NCI-H146 treated with DMSO at 0.1 percent for 48 hours (cell line): Measurements from ENCODE around the gene INTS7.

Source experiments
- DNase-seq: peaks from one replicate; lab custom pipeline; 2025; ENCODE audit not compliant: unreplicated experiment; lab: John Stamatoyannopoulos, UW

INTS7 gene

DNA sequence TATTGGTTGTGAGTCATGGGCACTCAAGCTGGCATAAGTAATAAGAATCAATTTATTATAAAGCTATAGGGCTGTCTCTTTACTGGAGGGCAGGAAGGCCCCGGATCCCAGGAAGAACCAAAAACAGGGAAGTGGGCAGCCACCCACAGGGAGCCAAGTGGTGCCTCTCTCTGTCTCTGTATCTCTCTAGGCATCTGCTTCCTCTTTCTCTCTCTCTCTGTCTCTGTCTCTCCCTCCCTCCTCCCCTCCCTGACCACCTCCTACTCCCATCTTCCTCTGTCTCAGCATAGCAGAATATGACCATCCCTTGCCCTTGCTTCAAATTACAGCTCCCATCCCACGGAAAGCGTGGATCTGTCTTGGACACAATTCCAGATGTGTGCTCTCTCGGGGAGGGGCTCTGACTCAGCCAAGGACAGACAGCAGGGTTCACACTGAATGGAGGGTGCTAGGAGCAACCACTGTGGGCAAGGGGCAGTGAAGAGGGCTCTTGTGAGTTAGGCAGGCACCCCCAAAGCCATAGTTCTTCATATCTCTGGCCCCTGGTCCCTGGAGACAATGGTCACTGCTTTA is 124.4 kb downstream of the INTS7 start:
- DNase-seq, result no peak

DNA sequence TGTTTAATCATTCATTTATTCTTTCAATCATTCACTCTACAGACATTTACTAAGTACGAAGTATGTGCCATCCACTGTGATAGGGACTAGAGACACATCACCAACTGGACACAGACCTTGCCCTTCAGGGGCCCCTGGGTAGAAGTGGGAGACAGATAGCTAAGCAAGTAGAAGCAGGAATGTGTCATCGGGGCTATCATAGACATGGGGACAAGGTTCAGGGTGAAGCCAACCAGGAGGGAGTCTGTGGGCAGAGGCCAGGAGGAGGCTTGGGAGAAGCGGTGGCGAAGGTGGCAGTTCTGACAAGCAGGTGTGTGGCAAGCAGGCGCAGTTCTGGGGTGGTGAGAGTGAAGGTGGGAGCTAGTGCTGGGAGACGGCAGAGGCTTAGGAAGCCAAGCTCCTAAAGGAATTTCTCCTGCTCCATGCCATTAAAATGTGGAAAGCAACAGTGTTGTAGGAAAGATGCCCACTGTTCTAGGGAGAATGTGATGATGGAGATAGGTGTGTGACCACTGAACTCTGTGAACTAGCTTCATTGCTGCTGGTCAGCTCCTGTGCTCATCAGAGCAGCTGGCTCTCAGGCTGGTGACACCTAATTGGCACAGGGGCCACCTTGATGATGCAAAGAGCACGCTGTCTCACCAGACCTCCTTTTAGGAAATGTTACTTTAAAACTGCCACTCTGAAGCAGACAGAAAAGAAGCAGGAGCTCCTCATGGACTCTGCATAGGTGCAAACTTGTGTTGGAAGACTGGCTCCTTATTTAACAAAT is 125.1 kb downstream of the INTS7 start:
- DNase-seq, result no peak

GRCh38 chr1:211909395-211909794 is 126.0 kb downstream of the INTS7 start:
- no peak for DNase-seq

GRCh38 chr1:211908951-211909350 is 126.4 kb downstream of the INTS7 start:
- DNase-seq, result no peak

DNA sequence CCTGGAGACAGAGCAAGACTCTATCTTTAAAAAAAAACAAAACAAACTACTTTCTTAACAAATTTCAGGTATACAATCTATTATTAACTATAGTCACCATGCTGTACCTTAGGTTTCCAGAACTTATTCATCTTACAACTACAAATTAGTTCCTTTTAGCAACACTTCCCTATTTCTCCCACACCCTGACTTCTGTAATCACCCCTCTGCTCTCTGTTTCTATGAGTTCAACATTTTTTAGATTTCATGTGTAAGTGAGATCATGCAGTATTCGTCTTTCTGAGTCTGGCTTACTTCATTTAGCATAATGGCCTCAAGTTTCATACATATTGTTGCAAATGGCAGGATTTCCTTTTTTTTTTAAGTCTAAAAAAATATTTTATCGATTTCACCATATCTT is 126.9 kb downstream of the INTS7 start:
- no peak for DNase-seq

DNA sequence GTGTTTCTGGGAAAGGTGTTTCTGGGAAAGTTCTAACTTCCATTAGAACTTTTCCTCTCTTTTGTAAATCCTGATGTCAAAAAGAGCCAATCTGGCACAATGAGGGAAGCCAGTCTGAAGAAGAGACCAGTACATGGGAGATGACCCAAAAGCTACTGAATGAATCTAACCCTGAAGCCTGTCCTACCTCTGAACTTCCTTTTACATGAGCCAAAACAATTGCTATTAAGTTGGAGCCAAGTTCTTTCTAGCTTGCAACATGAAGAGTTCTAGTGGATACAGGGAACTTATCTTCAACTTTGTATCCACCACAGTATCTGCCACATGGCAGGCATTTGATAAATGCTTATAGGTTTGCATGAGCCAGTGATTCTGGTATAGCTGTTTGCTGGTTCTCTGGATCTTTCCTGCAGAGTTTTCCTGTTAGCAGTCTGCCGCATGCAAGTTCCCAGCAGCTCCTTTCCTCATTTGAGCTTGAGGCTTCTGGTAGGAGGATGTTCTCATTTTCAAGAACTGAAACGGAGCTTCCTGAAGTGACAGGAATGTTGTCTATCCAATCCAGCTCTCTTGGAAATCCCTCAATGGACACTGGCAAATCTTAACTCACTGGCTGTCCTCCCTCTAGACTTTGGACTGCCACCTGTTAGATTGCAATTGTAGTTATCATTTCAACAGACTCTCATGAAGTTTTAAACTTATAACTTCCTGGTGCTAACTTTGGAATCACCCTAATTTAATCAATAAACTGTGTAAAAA is 131.7 kb downstream of the INTS7 start:
- no peak for DNase-seq

- DNase-seq, result no peak
These were observed 132.6 kb downstream of the INTS7 start for GRCh38 chr1:211902624-211903291.

- DNase-seq, result no peak
These were observed 133.4 kb downstream of the INTS7 start for GRCh38 chr1:211901945-211902344.

- DNase-seq, result no peak
These were observed 134.9 kb downstream of the INTS7 start for GRCh38 chr1:211900441-211900840.

DNA sequence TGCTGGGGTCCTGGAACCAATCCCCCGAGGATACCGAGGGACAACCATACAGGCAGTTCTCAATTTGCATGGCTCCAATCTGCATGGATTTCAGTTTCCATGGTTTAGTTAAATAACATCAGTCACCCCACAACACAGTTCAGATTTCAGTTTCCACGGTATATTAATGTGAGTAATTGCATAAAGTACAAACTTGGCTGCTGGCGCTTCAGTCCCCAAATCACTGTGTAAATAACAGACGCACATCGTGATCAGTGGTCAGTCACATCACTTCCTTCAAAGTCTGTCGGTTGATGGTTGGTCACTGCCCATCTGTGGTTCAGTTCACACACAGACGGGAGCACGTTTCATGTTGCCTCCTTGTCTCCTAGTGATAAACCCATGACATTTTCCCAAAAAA is 138.4 kb downstream of the INTS7 start:
- peak; percentile 52 for DNase-seq

DNA sequence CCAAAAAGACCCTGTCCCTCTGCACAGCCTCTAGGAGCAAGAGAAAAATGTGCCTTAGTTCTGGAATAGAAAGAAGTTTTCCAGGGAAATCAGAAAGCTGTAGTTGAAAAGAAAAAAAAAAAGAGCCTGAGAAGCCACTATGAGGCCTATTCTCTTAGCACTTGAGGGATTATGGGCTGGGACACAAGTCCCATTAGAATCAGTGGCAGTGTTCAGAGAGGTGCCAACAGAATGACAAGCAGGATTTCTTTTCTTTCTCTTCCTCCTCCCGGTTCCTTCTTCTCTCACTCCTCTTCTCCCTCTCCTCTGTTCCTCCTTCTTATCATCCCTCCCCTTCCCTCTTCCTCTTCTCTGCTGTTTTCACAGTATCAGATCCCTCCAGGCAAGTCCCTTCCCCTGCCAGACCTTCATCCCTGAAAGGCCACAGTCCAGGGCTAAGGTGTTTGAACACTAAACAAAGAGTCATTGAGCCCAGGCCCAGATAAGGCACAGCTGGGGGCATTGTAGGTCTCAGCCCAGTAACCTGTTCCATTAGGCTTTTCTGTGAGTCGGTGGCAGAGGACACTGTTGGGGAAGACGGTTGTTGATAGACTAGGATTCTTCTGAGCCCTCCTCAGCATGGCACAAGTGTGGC is 140.1 kb downstream of the INTS7 start:
- DNase-seq, result peak; percentile 77

GRCh38 chr1:211894312-211894711 is 141.0 kb downstream of the INTS7 start:
- no peak for DNase-seq

DNA sequence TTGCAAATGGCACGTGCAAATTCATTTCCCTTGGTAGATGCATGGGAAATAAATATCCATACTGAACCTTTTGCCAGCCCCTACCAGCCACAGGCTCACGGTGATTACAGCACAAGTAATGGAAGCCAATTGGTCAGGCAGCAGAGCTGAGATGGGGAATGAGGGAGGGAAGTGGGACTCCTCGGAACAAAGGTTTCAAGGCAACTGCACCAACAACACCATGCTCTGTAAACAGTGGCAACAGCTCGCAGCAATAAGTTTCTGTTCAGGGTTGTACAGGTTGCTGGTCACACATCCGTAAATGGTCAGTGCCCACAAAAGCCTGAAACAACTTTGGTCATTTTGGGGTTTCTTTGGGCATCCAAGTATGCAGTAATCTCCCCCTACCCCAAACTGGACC is 142.1 kb downstream of the INTS7 start:
- DNase-seq, result no peak

DNA sequence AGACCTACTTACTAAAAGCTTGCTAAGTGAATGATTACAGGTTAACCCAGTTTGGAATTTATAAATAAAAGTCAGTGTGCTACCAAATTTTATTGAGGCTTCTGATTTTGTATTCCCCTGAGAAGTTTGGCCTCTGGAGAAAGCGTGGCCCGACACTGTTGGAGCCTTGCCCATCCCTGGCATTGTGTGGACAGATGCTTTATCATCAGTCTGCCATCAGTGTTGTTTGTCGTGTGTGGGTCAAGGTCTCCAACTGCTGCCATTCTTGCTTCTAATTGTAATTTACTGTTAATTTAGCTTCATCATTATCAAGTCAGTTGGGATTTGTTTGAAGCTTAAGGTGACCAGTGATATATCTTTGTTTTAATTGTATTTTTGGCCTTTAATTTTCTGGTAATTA is 142.8 kb downstream of the INTS7 start:
- DNase-seq, result no peak

DNA sequence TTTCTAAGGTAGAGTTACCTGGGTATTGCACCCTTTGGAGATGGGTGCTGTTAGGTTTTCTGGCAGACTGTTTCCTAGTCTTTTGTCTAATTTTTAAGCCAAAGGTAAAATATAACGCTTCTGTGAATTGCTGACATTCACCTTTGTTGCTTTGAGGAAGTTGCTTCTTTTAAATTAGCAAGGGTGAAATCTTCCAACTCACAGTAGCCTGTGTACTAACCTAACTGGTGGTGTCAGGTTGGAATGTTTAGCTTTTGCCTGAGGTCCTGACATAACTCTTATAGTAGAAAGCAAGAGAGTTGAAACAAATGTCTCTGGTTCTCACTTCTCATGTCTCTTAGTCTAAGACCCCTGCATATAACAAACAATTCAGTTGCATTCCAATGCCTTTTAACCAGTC is 143.6 kb downstream of the INTS7 start:
- DNase-seq, result no peak
